GF-D8 (cell line): ENCODE measurements around the gene KRTAP3-1.
"Not testable (repeated sequence)": the region's sequence is repeated elsewhere in the genome, so short reads cannot be mapped to it uniquely, and the experiment has no call there.

ENCODE experiments used
- DNase-seq: peaks from one replicate; lab custom pipeline; 2025; lab: John Stamatoyannopoulos, UW

The KRTAP3-1 gene

GRCh38 chr17:41015454-41015853, 6.5 kb upstream of the KRTAP3-1 start:
- no peak for DNase-seq

- DNase-seq: no peak
Observed at GRCh38 chr17:41013606-41014005, 4.7 kb upstream of the KRTAP3-1 start.

- no peak for DNase-seq
Observed at GRCh38 chr17:41013181-41013580, 4.3 kb upstream of the KRTAP3-1 start.

- DNase-seq: no peak
Observed at GRCh38 chr17:41012326-41013120, 3.6 kb upstream of the KRTAP3-1 start.

GRCh38 chr17:41010441-41010840, 1.5 kb upstream of the KRTAP3-1 start:
- no peak for DNase-seq

GRCh38 chr17:41009936-41010335, 1.0 kb upstream of the KRTAP3-1 start:
- no peak for DNase-seq

- no peak for DNase-seq
Observed at GRCh38 chr17:41009301-41009760, 403 bp upstream of the KRTAP3-1 start.

GRCh38 chr17:41004397-41004796, 4.5 kb downstream of the KRTAP3-1 start:
- DNase-seq: no peak

- DNase-seq: no peak
Observed at GRCh38 chr17:41003926-41004325, 5.0 kb downstream of the KRTAP3-1 start.

GRCh38 chr17:41002814-41003213, 6.1 kb downstream of the KRTAP3-1 start:
- no peak for DNase-seq

- DNase-seq: no peak
Observed at GRCh38 chr17:41001795-41002194, 7.1 kb downstream of the KRTAP3-1 start.

- DNase-seq: not testable (repeated sequence)
Observed at GRCh38 chr17:40999563-40999962, 9.4 kb downstream of the KRTAP3-1 start, which contains the start of gene KRTAP3-2. TSS of gene KRTAP3-2 (minus strand) at chr17:40999906. CDS start at chr17:40999853, 53 bp downstream.

GRCh38 chr17:40997361-40997760, 11.6 kb downstream of the KRTAP3-1 start:
- no peak for DNase-seq

- no peak for DNase-seq
Observed at GRCh38 chr17:40996829-40997228, 12.1 kb downstream of the KRTAP3-1 start.

- DNase-seq: no peak
Observed at GRCh38 chr17:40995116-40995515, 13.8 kb downstream of the KRTAP3-1 start.

- DNase-seq: no peak
Observed at GRCh38 chr17:40993839-40994238, 15.1 kb downstream of the KRTAP3-1 start, which contains the start of gene KRTAP3-3. TSS of gene KRTAP3-3 (minus strand) at chr17:40994164. CDS start at chr17:40994097, 67 bp downstream.

GRCh38 chr17:40993084-40993483, 15.8 kb downstream of the KRTAP3-1 start:
- DNase-seq: no peak

GRCh38 chr17:40992666-40993065, 16.3 kb downstream of the KRTAP3-1 start:
- DNase-seq: no peak

GRCh38 chr17:40986920-40987319, 22.0 kb downstream of the KRTAP3-1 start:
- DNase-seq: no peak

GRCh38 chr17:40984226-40984625, 24.7 kb downstream of the KRTAP3-1 start, which contains the start of gene KRT40:
TSS of gene KRT40 (minus strand) at chr17:40984326. CDS start at chr17:40984273, 53 bp downstream.
- no peak for DNase-seq

- DNase-seq: no peak
Observed at GRCh38 chr17:40981115-40981514, 27.8 kb downstream of the KRTAP3-1 start.

GRCh38 chr17:40980596-40980995, 28.3 kb downstream of the KRTAP3-1 start:
- no peak for DNase-seq

GRCh38 chr17:40980117-40980516, 28.8 kb downstream of the KRTAP3-1 start:
- no peak for DNase-seq
